Right lobe of liver (tissue), 6 donors: ENCODE data around the gene TMEM37. TPM values are rescaled to one million over a fixed set of nuclear protein-coding genes. Genes with fewer than 3 reads are reported as not detected.

Experiments used
- ATAC-seq, 4 donors: fragments of 200-7000 bp; cut with Tn5 transposase; one replicate each; pipeline ENCODE4 v1.9.1; 2020; ENCODE audit warnings: mild to moderate bottlenecking in 4 of 4, moderate library complexity in 4 of 4
- DNase-seq, 3 donors: peaks; one replicate each; pipeline ENCODE4 v3.0.0-alpha.2; 2020
- H3K27ac ChIP-seq, 3 donors: fragments of 200-600 bp; one replicate each; pipeline ENCODE4 v1.8.0; 2022
- H3K27me3 ChIP-seq, 2 donors: fragments of 200-600 bp; one replicate each; pipeline ENCODE4 v1.8.0; 2022
- H3K36me3 ChIP-seq, 4 donors: fragments of 200-600 bp; sonication (generic) in 1 of 4; one replicate each; pipeline versions ENCODE4 v1.5.1 to v1.8.0; 2017 to 2022; ENCODE audit warnings: control low read depth in 1 of 4
- H3K4me1 ChIP-seq, 4 donors: fragments of 200-600 bp; sonication (generic) in 1 of 4; one replicate each; pipeline versions ENCODE4 v1.5.1 to v1.8.0; 2017 to 2022; ENCODE audit warnings: control low read depth in 1 of 4
- H3K4me3 ChIP-seq, 3 donors: fragments of 200-600 bp; one replicate each; pipeline ENCODE4 v1.8.0; 2022
- H3K9me3 ChIP-seq, 4 donors: fragments of 200-600 bp; sonication (generic) in 1 of 4; one replicate each; pipeline versions ENCODE4 v1.5.1 to v1.8.0; 2017 to 2022; ENCODE audit warnings: control low read depth in 1 of 4
- CTCF ChIP-seq, 4 donors: fragments of 200-600 bp in 3 of 4; fragments of 450-650 bp in 1 of 4; IDR thresholded peaks; one replicate each; pipeline versions ENCODE4 v1.5.1 to v1.8.0; 2016 to 2022; ENCODE audit warnings: antibody characterized with exemption in 4 of 4, mild to moderate bottlenecking in 2 of 4
- POLR2A ChIP-seq: fragments of 450-650 bp; IDR thresholded peaks from one replicate; pipeline ENCODE4 v1.6.1; 2017; ENCODE audit warnings: antibody characterized with exemption, mild to moderate bottlenecking
- WGBS: methylation state at CpG from one replicate; pipeline ENCODE4 v1.1.6; 2018; ENCODE audit warnings: low coverage, low lambda C conversion rate; ENCODE audit not compliant: insufficient coverage; ENCODE audit errors: missing lambda C conversion rate; 5-methylcytosine and 5-hydroxymethylcytosine counted together
- intact Hi-C, 2 donors: fragments of 100-400 bp; cut with DNase I; formaldehyde crosslinking; loops; one replicate each; pipeline versions ENCODE4 v1.11.2 to v1.14.1; 2022
- total RNA-seq, 6 experiments: library from RNA; depleted of rRNA in 2 of 6; stranded (reverse); fragments of >200 nt in 2 of 6; fragmentation: NEBNext Ultra II Directional in 3 of 6; extraction: Animal tissue kit (Norgen Biotek cat#: 25700) in 3 of 6; gene quantifications; one replicate each; pipeline versions ENCODE4 v1.1.0 to v1.2.4, GENCODE V29; 2016 to 2023
- donor health status: DM: no; HTN: yes; CAD: no.
- donor health status: DM: no; HTN: no; CAD: no.
- donor health status: DM: no; HTN: no; CAD: no.
- donor health status: DM: no; HTN: yes; CAD: no.
- donor health status: DM: no; HTN: yes; CAD: no.

Gene TMEM37
- total RNA-seq, 6 experiments from 2014 or later, result 37.3 to 96.6 (median 73.5) TPM

- WGBS, result 83% methylated on average over 1 of the region's 1 CpG
- H3K9me3 ChIP-seq, result no peaks in the 10 kb centered on the region
- intact Hi-C loops, result no loop called here
Measured at GRCh38 chr2:119415630-119416029, 16.0 kb upstream of the TMEM37 start.

DNA sequence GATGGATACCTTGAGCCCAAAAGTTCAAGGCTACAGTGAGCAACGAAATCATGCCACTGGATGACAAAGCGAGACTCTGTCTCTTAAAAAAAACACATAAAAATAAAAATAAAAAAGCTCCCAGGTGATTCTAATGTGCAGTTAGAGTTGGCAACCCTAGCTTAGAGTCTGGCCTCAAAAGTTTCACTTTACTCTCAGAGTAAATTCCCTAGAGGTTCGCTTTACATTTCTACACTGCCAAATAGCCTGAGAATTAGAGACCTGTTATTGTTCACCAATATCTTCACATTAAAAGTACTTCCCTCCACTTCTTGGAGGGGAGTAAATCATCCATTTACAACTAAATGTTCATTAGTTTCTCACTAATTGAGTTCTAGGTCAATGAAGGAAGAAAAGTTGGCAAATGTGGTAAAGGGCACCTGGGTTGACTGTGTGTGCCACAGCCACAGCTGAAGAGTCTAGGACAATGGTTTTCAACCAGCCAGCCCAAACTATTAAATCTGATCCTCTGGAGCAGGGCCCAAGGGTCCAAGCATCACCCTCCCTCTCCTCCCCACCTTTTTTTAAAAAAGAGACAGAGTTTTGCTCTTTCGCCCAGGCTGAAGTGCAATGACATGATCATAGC is 15.2 kb upstream of the TMEM37 start:
- no peak overlapping the region for H3K27ac ChIP-seq
- no peaks in the 10 kb centered on the region for H3K4me1 ChIP-seq
- H3K4me3 ChIP-seq, result no peak overlapping the region
- DNase-seq (no peak), ATAC-seq (no peak)
- TF ChIP-seq CTCF (IDR thresholded peaks at IDR 0.05) (no peak), POLR2A (no peak)
- intact Hi-C loops, result no loop called here
- 54% methylated on average over 3 of the region's 4 CpGs for WGBS
- no peaks in the 10 kb centered on the region for H3K36me3 ChIP-seq
- no peaks in the 10 kb centered on the region for H3K27me3 ChIP-seq
- no peaks in the 10 kb centered on the region for H3K9me3 ChIP-seq

More at GRCh38 chr2:119415630-119416029, 16.0 kb upstream of the TMEM37 start:
- Histone ChIP-seq H3K36me3 (no peaks in the 10 kb centered on the region), H3K27ac (no peak overlapping the region), H3K4me3 (no peak overlapping the region), H3K4me1 (no peaks in the 10 kb centered on the region), H3K27me3 (no peaks in the 10 kb centered on the region)
- TF ChIP-seq POLR2A (no peak), CTCF (IDR thresholded peaks at IDR 0.05) (no peak)
- no peak for ATAC-seq
- no peak for DNase-seq

- TF ChIP-seq POLR2A (no peak), CTCF (IDR thresholded peaks at IDR 0.05) (no peak)
- H3K27me3 ChIP-seq, result no peaks in the 10 kb centered on the region
- no peak overlapping the region for H3K27ac ChIP-seq
- H3K4me1 ChIP-seq, result no peaks in the 10 kb centered on the region
- DNase-seq, result no peak
- ATAC-seq, result no peak
- intact Hi-C loops, result no loop called here
- no peaks in the 10 kb centered on the region for H3K36me3 ChIP-seq
- no peaks in the 10 kb centered on the region for H3K9me3 ChIP-seq
- H3K4me3 ChIP-seq, result no peak overlapping the region
- 85% methylated on average over 6 of the region's 6 CpGs for WGBS
Measured at GRCh38 chr2:119417908-119418307, 13.7 kb upstream of the TMEM37 start.

DNA sequence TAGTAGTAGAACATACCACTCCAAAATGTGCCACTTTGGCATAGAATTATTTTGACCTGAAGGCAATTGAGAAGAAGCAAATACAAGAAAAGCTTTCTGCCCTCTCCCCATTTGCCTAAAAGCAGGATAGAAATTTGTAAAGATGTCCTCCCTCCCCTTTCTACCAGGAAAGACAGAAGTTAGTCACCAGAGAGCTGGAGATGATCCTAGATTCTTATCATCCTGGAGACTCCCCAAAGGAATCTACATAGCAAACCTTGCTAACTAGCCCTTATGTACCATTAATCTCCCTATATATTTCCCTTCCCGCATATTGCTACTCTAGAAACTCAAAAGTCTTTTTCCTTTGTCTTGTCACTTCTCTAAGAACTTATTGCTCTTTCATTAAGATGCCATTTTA is 12.6 kb upstream of the TMEM37 start:
- H3K4me3 ChIP-seq, result no peak overlapping the region
- TF ChIP-seq CTCF (IDR thresholded peaks at IDR 0.05) (no peak), POLR2A (no peak)
- 92% methylated on average over 1 of the region's 1 CpG for WGBS
- no peaks in the 10 kb centered on the region for H3K9me3 ChIP-seq
- no peaks in the 10 kb centered on the region for H3K27me3 ChIP-seq
- DNase-seq, result no peak
- ATAC-seq, result no peak
- no peaks in the 10 kb centered on the region for H3K4me1 ChIP-seq
- no peaks in the 10 kb centered on the region for H3K36me3 ChIP-seq
- intact Hi-C loops, result no loop called here
- no peak overlapping the region for H3K27ac ChIP-seq
